A673 (cell line): Measurements from ENCODE around the gene EIF3A.

ENCODE experiments used
- EZH2 ChIP-seq: fragments of 200-600 bp; sonication (generic); IDR thresholded peaks from 2 replicates; pipeline ENCODE4 v1.6.1; 2017; ENCODE audit warnings: borderline replicate concordance, low read depth, mild to moderate bottlenecking, mixed read lengths, antibody characterized with exemption, low read length; ENCODE audit not compliant: poor library complexity, severe bottlenecking
- TF ChIP-seq, protein P1 (sequence below): fragments of 300-800, 200-600 bp; sonication (generic); conservative IDR thresholded peaks from 2 replicates; pipeline ENCODE4 v1.5.1; 2017; ENCODE audit warnings: low read depth, mild to moderate bottlenecking, antibody characterized with exemption, low read length, moderate library complexity, mixed read lengths

DNA sequence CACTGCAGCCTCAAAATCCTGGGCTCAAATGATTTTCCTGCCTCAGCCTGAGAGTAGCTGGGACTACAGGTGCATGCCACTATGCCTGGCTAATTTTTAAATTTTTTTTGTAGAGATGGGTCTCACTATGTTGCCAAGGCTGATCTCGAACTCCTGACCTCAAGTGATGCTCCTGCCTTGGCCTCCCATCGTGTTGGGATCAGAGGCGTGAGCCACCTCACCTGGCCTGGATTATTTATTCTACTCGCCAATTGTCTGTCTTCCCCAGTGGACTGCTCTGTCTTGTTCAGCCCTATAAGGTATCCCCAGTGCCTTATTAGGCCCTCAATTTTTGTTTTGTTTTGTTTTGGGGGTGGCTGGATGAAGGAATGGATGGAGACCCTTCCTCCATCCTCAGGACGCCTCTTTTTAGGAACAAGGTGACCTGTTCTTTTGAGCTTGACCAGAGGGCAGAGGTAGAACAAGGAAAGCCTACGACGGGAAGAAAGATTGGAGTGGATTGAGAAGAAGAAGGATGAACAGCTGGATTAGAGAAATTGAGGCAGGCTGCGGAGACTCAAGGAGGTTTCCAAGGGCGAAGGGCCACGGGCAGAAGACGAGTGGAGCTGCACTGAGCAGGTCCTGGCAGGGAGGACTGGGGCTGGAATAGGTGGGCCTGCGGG is 22.8 kb upstream of the EIF3A start:
- TF ChIP-seq, protein P1, sequence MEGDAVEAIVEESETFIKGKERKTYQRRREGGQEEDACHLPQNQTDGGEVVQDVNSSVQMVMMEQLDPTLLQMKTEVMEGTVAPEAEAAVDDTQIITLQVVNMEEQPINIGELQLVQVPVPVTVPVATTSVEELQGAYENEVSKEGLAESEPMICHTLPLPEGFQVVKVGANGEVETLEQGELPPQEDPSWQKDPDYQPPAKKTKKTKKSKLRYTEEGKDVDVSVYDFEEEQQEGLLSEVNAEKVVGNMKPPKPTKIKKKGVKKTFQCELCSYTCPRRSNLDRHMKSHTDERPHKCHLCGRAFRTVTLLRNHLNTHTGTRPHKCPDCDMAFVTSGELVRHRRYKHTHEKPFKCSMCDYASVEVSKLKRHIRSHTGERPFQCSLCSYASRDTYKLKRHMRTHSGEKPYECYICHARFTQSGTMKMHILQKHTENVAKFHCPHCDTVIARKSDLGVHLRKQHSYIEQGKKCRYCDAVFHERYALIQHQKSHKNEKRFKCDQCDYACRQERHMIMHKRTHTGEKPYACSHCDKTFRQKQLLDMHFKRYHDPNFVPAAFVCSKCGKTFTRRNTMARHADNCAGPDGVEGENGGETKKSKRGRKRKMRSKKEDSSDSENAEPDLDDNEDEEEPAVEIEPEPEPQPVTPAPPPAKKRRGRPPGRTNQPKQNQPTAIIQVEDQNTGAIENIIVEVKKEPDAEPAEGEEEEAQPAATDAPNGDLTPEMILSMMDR: no peak
- no peak for TF ChIP-seq EZH2
